Caco-2 (cell line): ENCODE data around the gene COL25A1. TPM values are rescaled to one million over a fixed set of nuclear protein-coding genes. Genes with fewer than 3 reads are reported as not detected.
A peak's percentile ranks its signal among the peaks of the same experiment; 100 is the strongest.

ENCODE experiments used
- BruUV-seq: library from RNA; stranded (reverse); fragments of 400-500 nt; replicated peaks from 2 replicates; lab custom pipeline; 2021; lab: Mats Ljungman, UMichigan
- CTCF ChIA-PET: fragments of 300-600 bp; sonication (Branson Sonifier 250); formaldehyde crosslinking; loops from one replicate; lab custom pipeline; 2022; ENCODE audit warnings: antibody characterized with exemption; lab: Charles Lee
- POLR2A ChIA-PET: fragments of 300-600 bp; sonication (Branson Sonifier 250); formaldehyde crosslinking; loops from one replicate; lab custom pipeline; 2022; ENCODE audit warnings: antibody characterized with exemption; lab: Charles Lee
- DNase-seq, 2 experiments: peaks; one replicate each; pipeline versions ENCODE4 v3.0.0 to v3.0.0-alpha.2; 2020 to 2022
- H3K27me3 ChIP-seq: replicated peaks from 2 replicates; pipeline ENCODE4 v1.6.0; 2011; ENCODE audit warnings: low read length; ENCODE audit not compliant: control insufficient read depth, insufficient read depth
- H3K36me3 ChIP-seq: 2 replicates; pipeline ENCODE4 v1.5.1; 2011; ENCODE audit warnings: low read length; ENCODE audit not compliant: control insufficient read depth, insufficient read depth
- H3K4me1 ChIP-seq: fragments of 250-450 bp; sonication (Bioruptor Pico); 2 replicates; pipeline ENCODE4 v1.5.1; 2020; ENCODE audit warnings: mild to moderate bottlenecking
- H3K4me3 ChIP-seq: 2 replicates; pipeline ENCODE4 v1.5.1; 2011; ENCODE audit warnings: low read depth, mild to moderate bottlenecking, control low read depth, low read length
- H3K9me3 ChIP-seq: fragments of 250-450 bp; sonication (Bioruptor Pico); 2 replicates; pipeline ENCODE4 v1.5.1; 2020; ENCODE audit warnings: mild to moderate bottlenecking, moderate library complexity
- H3K27ac Mint-ChIP-seq: one replicate; pipeline ENCODE4 v1.8.0; 2022; ENCODE audit warnings: mixed read lengths; ENCODE audit not compliant: unreplicated experiment
- H3K27me3 Mint-ChIP-seq: one replicate; pipeline ENCODE4 v1.8.0; 2022; ENCODE audit warnings: mixed read lengths; ENCODE audit not compliant: insufficient read depth, unreplicated experiment
- H3K36me3 Mint-ChIP-seq: one replicate; pipeline ENCODE4 v1.8.0; 2022; ENCODE audit warnings: mild to moderate bottlenecking, mixed read lengths; ENCODE audit not compliant: insufficient read depth, unreplicated experiment
- H3K4me1 Mint-ChIP-seq: one replicate; pipeline ENCODE4 v1.8.0; 2022; ENCODE audit warnings: low read depth, mixed read lengths; ENCODE audit not compliant: unreplicated experiment
- H3K4me3 Mint-ChIP-seq: one replicate; pipeline ENCODE4 v1.8.0; 2022; ENCODE audit warnings: mild to moderate bottlenecking, moderate library complexity, mixed read lengths; ENCODE audit not compliant: unreplicated experiment
- H3K9me3 Mint-ChIP-seq: one replicate; pipeline ENCODE4 v1.8.0; 2022; ENCODE audit warnings: mixed read lengths; ENCODE audit not compliant: unreplicated experiment
- CTCF ChIP-seq, 2 experiments: fragments of 200-600 bp in 1 of 2; IDR thresholded peaks; 1 replicate in 1 of 2; 2 replicates in 1 of 2; pipeline versions ENCODE4 v1.5.1 to v1.8.0; 2011 to 2022; ENCODE audit warnings: antibody characterized with exemption in 1 of 2, control low read depth in 1 of 2, inconsistent platforms in 1 of 2, low read depth in 1 of 2, low read length in 1 of 2, mild to moderate bottlenecking in 1 of 2, moderate library complexity in 1 of 2; ENCODE audit not compliant: insufficient read depth in 1 of 2, severe bottlenecking in 1 of 2, unreplicated experiment in 1 of 2
- intact Hi-C: fragments of 100-400 bp; cut with micrococcal nuclease; formaldehyde crosslinking; loops from one replicate; pipeline ENCODE4 v1.10.0; 2022; ENCODE audit not compliant: unreplicated experiment
- total RNA-seq: library from RNA; stranded (reverse); gene quantifications from 2 replicates; pipeline ENCODE4 v1.2.3, GENCODE V29; 2022

COL25A1 gene
- total RNA-seq, 1 experiment from 2014 or later = not detected

DNA sequence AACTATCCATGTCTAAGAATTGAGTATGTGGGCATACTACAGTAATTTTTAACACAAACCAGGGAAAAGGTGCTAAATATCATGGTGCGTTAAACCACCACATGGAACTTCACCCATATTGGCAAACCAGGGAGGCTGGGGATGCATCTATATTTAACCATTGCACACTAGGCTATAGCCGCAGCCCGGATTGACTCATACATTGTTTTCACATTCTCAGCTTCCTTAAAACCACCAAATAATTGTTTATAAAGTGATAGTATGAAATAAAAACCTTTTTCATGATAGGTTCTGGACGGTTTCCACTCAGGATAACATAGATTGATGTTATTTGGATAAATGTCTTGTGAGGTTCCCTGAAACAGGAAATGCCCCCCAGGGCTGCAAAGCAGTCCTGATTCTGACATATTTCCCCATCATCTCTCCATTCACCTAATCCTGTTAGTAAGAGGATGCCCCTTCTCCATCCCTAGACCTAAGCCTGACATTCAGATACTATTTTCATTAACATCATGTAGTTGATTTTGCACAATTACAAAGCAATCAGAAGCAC, 7.9 kb downstream of the COL25A1 start:
- Mint-ChIP-seq H3K9me3 (no peaks in the 10 kb centered on the region), H3K4me1 (no peaks in the 10 kb centered on the region), H3K36me3 (no peaks in the 10 kb centered on the region), H3K27me3 (no peaks in the 10 kb centered on the region), H3K4me3 (no peak overlapping the region), H3K27ac (no peak overlapping the region)
- BruUV-seq = no TSS peak
- no peak overlapping the region for H3K4me3 ChIP-seq
- ChIA-PET CTCF (no interaction called here), POLR2A (no interaction called here)
- no peaks in the 10 kb centered on the region for H3K9me3 ChIP-seq
- no peaks in the 10 kb centered on the region for H3K36me3 ChIP-seq
- DNase-seq = no peak
- no peaks in the 10 kb centered on the region for H3K27me3 ChIP-seq
- no peaks in the 10 kb centered on the region for H3K4me1 ChIP-seq
- intact Hi-C loops = no loop called here
- TF ChIP-seq CTCF (IDR thresholded peaks at IDR 0.05; ENCODE audit: insufficient read depth in 1 of 2, low read depth in 1 of 2, low read length in 1 of 2, severe bottlenecking in 1 of 2, unreplicated experiment in 1 of 2) = no peak

DNA sequence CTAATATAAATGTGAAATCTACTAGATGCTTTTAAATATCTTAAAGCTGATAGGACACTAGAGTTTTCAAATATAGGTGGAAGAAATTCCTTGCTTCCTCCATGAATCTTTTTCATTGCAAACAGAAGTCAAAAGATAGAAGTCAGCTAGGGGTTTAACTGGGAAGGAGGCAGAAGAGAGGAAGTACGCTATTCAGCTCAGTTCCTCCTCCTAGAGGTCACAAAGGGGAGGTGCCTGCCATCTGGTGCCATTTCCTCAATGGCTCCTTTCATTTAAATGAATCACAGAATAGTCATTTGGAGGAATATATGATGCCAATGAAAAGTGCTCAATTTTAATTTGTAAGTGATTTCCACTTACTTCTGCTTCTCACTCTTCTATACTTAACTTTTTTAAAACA, 8.5 kb downstream of the COL25A1 start:
- Histone ChIP-seq H3K4me3 (no peak overlapping the region), H3K36me3 (no peaks in the 10 kb centered on the region), H3K4me1 (no peaks in the 10 kb centered on the region), H3K27me3 (no peaks in the 10 kb centered on the region), H3K9me3 (no peaks in the 10 kb centered on the region)
- peak in 1 of 2 experiments; percentile 35 for TF ChIP-seq CTCF (IDR thresholded peaks at IDR 0.05; ENCODE audit: insufficient read depth in 1 of 2, low read depth in 1 of 2, low read length in 1 of 2, severe bottlenecking in 1 of 2, unreplicated experiment in 1 of 2)
- Mint-ChIP-seq H3K27me3 (no peaks in the 10 kb centered on the region), H3K9me3 (no peaks in the 10 kb centered on the region), H3K4me1 (no peaks in the 10 kb centered on the region), H3K27ac (no peak overlapping the region), H3K4me3 (no peak overlapping the region), H3K36me3 (no peaks in the 10 kb centered on the region)
- CTCF ChIA-PET = no interaction called here
- POLR2A ChIA-PET = no interaction called here
- DNase-seq = no peak
- intact Hi-C loops = no loop called here
- no TSS peak for BruUV-seq

DNA sequence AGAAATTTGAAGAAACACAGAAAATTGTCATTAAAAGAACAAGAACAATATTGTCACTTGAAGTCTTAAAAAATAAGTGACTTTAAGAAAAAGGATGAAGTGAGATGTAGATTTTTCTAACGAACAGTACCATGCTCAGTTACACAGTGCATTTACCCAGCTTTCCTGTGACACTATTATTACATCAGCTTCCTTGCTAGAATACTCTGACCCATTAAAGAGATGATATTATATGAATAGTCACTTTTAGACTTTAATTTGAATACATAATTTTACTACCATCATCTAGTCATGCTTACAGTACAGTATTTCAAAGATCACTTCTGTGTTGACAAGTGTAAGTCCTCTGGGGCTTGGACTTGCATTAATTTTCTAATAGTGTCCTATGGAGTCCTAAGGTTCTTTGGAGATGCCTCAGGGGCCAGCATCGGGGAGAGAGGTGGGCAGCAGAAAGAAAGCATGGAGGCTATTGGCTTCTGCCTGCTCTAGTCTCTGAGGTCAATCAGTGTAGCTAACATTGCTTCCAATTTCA, 10.7 kb downstream of the COL25A1 start:
- TF ChIP-seq CTCF (IDR thresholded peaks at IDR 0.05; ENCODE audit: insufficient read depth in 1 of 2, low read depth in 1 of 2, low read length in 1 of 2, severe bottlenecking in 1 of 2, unreplicated experiment in 1 of 2) = no peak
- Histone ChIP-seq H3K9me3 (no peaks in the 10 kb centered on the region), H3K36me3 (no peaks in the 10 kb centered on the region), H3K4me3 (no peak overlapping the region), H3K4me1 (no peaks in the 10 kb centered on the region), H3K27me3 (no peaks in the 10 kb centered on the region)
- Mint-ChIP-seq H3K4me1 (no peaks in the 10 kb centered on the region), H3K27me3 (no peaks in the 10 kb centered on the region), H3K27ac (no peak overlapping the region), H3K4me3 (no peak overlapping the region), H3K9me3 (no peaks in the 10 kb centered on the region), H3K36me3 (no peaks in the 10 kb centered on the region)
- ChIA-PET POLR2A (no interaction called here), CTCF (interaction anchor here (0.5 kb wide), 1 partner anchor 195 kb away, joined by 4 read pairs; no protein-coding TSS in a partner anchor)
- intact Hi-C loops = no loop called here
- no peak for DNase-seq
- BruUV-seq = no TSS peak
